OCI-LY1 (cell line): ENCODE measurements around the gene MAP4.

Experiments
- H2AFZ ChIP-seq: fragments of 200-600 bp; sonication (generic), shearing (Covaris generic); 2 replicates; pipeline ENCODE4 v1.6.0; 2014; ENCODE audit warnings: antibody characterized with exemption, mild to moderate bottlenecking, low read length
- H3F3A ChIP-seq: fragments of 200-600 bp; sonication (generic), shearing (Covaris generic); 2 replicates; pipeline ENCODE4 v1.6.0; 2014; ENCODE audit warnings: mild to moderate bottlenecking, antibody characterized with exemption, low read length, moderate library complexity; ENCODE audit not compliant: insufficient read depth
- H3K27ac ChIP-seq: fragments of 200-600 bp; sonication (generic); 2 replicates; pipeline ENCODE4 v1.5.1; 2014; ENCODE audit warnings: low read length, mixed run types, mild to moderate bottlenecking, low read depth; ENCODE audit not compliant: poor library complexity, severe bottlenecking
- H3K27me3 ChIP-seq: fragments of 200-600 bp; sonication (generic); 2 replicates; pipeline ENCODE4 v1.6.0; 2014; ENCODE audit warnings: antibody characterized with exemption, mild to moderate bottlenecking, low read length, moderate library complexity; ENCODE audit not compliant: insufficient read depth
- H3K36me3 ChIP-seq: fragments of 200-600 bp; sonication (generic); 2 replicates; pipeline ENCODE4 v1.6.1; 2014; ENCODE audit warnings: mild to moderate bottlenecking, antibody characterized with exemption, low read length, moderate library complexity, mixed read lengths; ENCODE audit not compliant: insufficient read depth
- H3K4me1 ChIP-seq: fragments of 200-600 bp; sonication (generic); 2 replicates; pipeline ENCODE4 v1.5.1; 2014; ENCODE audit warnings: mild to moderate bottlenecking, low read length, moderate library complexity; ENCODE audit not compliant: insufficient read depth, severe bottlenecking
- H3K4me2 ChIP-seq: fragments of 200-600 bp; sonication (generic), shearing (Covaris generic); 2 replicates; pipeline ENCODE4 v1.6.1; 2014; ENCODE audit warnings: low read length
- H3K4me3 ChIP-seq: fragments of 200-600 bp; sonication (generic); 2 replicates; pipeline ENCODE4 v1.5.1; 2014; ENCODE audit warnings: low read length, low read depth, mild to moderate bottlenecking, mixed read lengths; ENCODE audit not compliant: poor library complexity, severe bottlenecking
- H3K79me2 ChIP-seq: fragments of 200-600 bp; shearing (Covaris generic); 2 replicates; pipeline ENCODE4 v1.6.1; 2016; ENCODE audit warnings: mixed run types, low read length, mixed read lengths; ENCODE audit not compliant: insufficient read depth
- H3K9ac ChIP-seq: fragments of 200-600 bp; sonication (generic), shearing (Covaris generic); 2 replicates; pipeline ENCODE4 v1.6.1; 2014; ENCODE audit warnings: mild to moderate bottlenecking, low read length, mixed read lengths
- H3K9me2 ChIP-seq: fragments of 200-600 bp; sonication (generic), shearing (Covaris generic); 2 replicates; pipeline ENCODE4 v1.6.1; 2014; ENCODE audit warnings: low read depth, mild to moderate bottlenecking, low read length, mixed read lengths
- H3K9me3 ChIP-seq: fragments of 200-600 bp; shearing (Covaris generic); 2 replicates; pipeline ENCODE4 v1.6.1; 2014; ENCODE audit warnings: low read length, mixed read lengths
- H4K20me1 ChIP-seq: fragments of 200-600 bp; sonication (generic), shearing (Covaris generic); 2 replicates; pipeline ENCODE4 v1.6.0; 2016; ENCODE audit warnings: mild to moderate bottlenecking, low read length; ENCODE audit not compliant: insufficient read depth
- EZH2 ChIP-seq: fragments of 200-600 bp; sonication (generic), shearing (Covaris generic); IDR thresholded peaks from 2 replicates; pipeline ENCODE4 v1.8.0; 2017; ENCODE audit warnings: borderline replicate concordance, mixed run types, mild to moderate bottlenecking, antibody characterized with exemption, low read length, moderate library complexity, mixed read lengths
- TF ChIP-seq, protein P1 (sequence below): fragments of 200-600 bp; sonication (generic), shearing (Covaris generic); IDR thresholded peaks from 2 replicates; pipeline ENCODE4 v1.5.1; 2017; ENCODE audit warnings: mild to moderate bottlenecking, antibody characterized with exemption, low read length, moderate library complexity, mixed read lengths

Gene MAP4

DNA sequence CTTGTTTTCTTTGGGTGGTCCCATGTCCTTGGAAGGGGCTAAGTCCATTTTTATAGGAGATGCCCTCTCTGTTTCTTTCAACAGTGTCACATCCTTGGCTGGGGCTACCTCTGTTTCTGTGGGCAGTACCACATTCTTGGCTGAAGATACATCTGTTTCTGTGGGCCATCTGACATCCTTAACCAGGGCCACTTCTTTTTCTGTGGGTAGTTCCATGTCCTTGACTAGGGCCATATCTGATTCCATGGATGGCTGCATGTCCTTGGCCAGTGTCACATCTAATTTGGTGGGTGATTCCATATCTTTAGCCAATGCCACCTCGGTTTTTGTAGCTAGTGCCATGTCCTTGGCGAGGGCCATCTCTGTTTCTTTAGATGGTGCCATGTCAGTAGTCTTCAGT, 99.5 kb downstream of the MAP4 start:
- TF ChIP-seq, protein P1, sequence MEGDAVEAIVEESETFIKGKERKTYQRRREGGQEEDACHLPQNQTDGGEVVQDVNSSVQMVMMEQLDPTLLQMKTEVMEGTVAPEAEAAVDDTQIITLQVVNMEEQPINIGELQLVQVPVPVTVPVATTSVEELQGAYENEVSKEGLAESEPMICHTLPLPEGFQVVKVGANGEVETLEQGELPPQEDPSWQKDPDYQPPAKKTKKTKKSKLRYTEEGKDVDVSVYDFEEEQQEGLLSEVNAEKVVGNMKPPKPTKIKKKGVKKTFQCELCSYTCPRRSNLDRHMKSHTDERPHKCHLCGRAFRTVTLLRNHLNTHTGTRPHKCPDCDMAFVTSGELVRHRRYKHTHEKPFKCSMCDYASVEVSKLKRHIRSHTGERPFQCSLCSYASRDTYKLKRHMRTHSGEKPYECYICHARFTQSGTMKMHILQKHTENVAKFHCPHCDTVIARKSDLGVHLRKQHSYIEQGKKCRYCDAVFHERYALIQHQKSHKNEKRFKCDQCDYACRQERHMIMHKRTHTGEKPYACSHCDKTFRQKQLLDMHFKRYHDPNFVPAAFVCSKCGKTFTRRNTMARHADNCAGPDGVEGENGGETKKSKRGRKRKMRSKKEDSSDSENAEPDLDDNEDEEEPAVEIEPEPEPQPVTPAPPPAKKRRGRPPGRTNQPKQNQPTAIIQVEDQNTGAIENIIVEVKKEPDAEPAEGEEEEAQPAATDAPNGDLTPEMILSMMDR, result no peak
- TF ChIP-seq EZH2, result no peak
- Histone ChIP-seq H3K9me3 (no peaks in the 10 kb centered on the region), H2AFZ (no peak overlapping the region), H3K79me2 (no peaks in the 10 kb centered on the region), H4K20me1 (no peaks in the 10 kb centered on the region), H3F3A (no peaks in the 10 kb centered on the region; the same call in 1 of the 2 replicates), H3K36me3 (peaks cover 53% of the 10 kb centered on the region), H3K4me1 (no peaks in the 10 kb centered on the region), H3K4me3 (no peak overlapping the region), H3K27me3 (no peaks in the 10 kb centered on the region), H3K27ac (no peak overlapping the region), H3K4me2 (no peak overlapping the region), H3K9ac (no peak overlapping the region), H3K9me2 (no peaks in the 10 kb centered on the region)

DNA sequence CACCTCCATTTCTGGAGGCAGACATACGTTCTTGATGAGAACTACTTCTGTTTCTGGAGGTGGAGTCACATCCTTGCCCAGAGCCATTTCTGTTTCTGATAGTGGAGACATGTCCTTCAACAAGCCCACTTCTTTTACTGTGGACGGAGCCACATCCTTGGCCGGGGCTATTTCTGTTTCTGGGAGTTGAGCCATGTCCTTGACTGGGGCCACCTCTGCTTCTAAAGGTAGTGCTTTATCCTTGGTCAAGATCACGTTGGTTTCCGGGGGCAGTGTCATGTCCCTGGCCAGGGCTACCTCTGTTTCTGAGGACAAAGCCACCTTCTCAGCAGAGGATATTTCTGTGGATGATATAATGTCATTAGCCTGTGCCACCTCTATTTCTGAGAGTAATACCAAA, 100.0 kb downstream of the MAP4 start:
- Histone ChIP-seq H3K4me1 (no peaks in the 10 kb centered on the region), H3K27ac (no peak overlapping the region), H3K27me3 (no peaks in the 10 kb centered on the region), H3K4me3 (no peak overlapping the region), H3F3A (no peaks in the 10 kb centered on the region; the same call in 1 of the 2 replicates), H3K9ac (no peak overlapping the region), H4K20me1 (no peaks in the 10 kb centered on the region), H2AFZ (no peak overlapping the region), H3K9me2 (no peaks in the 10 kb centered on the region), H3K36me3 (peaks cover 53% of the 10 kb centered on the region), H3K4me2 (no peak overlapping the region), H3K79me2 (no peaks in the 10 kb centered on the region), H3K9me3 (no peaks in the 10 kb centered on the region)
- TF ChIP-seq EZH2, result no peak
- TF ChIP-seq, protein P1, result no peak

DNA sequence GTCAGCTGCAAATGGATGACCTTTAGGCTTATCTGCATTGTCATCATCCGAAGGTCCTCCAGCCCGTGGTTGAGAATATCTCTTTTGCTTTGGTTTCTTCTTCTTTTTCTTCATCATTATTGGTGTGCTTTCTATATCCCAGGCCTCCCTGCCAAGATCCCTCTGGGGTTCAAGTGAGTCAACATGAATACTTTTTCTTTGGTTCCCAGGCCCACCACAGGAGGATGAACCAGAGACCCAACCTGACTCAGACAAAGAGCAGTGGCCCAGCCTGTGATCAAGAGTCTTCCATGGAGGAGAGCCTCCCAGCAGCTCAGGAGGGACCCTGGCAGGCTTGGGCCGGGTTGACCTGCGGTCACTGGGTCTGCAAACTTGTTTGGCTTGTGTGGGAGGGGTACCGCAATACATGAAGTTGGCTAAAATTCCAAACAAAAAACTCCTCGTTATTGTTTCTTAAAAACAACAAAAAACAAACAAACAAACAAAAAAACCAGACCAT, 104.2 kb downstream of the MAP4 start:
- Histone ChIP-seq H3K4me1 (no peaks in the 10 kb centered on the region), H3K9ac (no peak overlapping the region), H3K4me3 (no peak overlapping the region), H2AFZ (no peak overlapping the region), H3K9me2 (no peaks in the 10 kb centered on the region), H3K4me2 (no peak overlapping the region), H3K27me3 (no peaks in the 10 kb centered on the region), H3K9me3 (no peaks in the 10 kb centered on the region), H3K79me2 (no peaks in the 10 kb centered on the region), H3K36me3 (peaks cover 41% of the 10 kb centered on the region), H3K27ac (no peak overlapping the region), H3F3A (peaks cover 3% of the 10 kb centered on the region; the same call in 1 of the 2 replicates), H4K20me1 (no peaks in the 10 kb centered on the region)
- no peak for TF ChIP-seq EZH2
- TF ChIP-seq, protein P1, result no peak
